Measurements from ENCODE around the gene TMEM145.

TMEM145 gene

GRCh38 chr19:42275103-42275502 is 38.0 kb upstream of the TMEM145 start:
- DNase-seq (ENCODE audit: extremely low read depth, low read depth) = no peak
- TF ChIP-seq, protein P1, sequence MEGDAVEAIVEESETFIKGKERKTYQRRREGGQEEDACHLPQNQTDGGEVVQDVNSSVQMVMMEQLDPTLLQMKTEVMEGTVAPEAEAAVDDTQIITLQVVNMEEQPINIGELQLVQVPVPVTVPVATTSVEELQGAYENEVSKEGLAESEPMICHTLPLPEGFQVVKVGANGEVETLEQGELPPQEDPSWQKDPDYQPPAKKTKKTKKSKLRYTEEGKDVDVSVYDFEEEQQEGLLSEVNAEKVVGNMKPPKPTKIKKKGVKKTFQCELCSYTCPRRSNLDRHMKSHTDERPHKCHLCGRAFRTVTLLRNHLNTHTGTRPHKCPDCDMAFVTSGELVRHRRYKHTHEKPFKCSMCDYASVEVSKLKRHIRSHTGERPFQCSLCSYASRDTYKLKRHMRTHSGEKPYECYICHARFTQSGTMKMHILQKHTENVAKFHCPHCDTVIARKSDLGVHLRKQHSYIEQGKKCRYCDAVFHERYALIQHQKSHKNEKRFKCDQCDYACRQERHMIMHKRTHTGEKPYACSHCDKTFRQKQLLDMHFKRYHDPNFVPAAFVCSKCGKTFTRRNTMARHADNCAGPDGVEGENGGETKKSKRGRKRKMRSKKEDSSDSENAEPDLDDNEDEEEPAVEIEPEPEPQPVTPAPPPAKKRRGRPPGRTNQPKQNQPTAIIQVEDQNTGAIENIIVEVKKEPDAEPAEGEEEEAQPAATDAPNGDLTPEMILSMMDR (IDR thresholded peaks at IDR 0.05; ENCODE audit: low read depth, low read length) = no peak

GRCh38 chr19:42275517-42275916 is 37.6 kb upstream of the TMEM145 start:
- TF ChIP-seq, protein P1 (IDR thresholded peaks at IDR 0.05; ENCODE audit: low read depth, low read length) = no peak

DNA sequence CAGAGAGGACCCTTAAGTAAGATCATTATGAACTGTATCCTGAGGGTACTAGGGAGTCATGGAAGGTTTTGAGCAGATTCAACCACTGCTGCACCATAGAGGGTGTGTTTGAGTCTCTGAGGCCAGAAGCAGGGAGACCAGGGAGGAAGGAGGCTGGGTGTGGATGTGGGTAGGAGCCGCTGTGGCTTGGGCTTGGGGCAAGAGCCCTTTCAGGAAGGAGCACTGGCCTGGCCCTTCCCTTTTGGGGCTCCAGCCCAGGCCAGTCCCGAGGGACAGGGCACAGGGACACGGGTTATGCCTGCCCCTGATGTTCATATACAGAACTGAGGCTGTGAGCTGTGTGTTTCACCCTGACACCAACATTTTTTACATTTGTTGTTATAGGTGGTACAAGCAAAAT is 36.8 kb upstream of the TMEM145 start:
- TF ChIP-seq, protein P1 (IDR thresholded peaks at IDR 0.05; ENCODE audit: low read depth, low read length) = no peak
- DNase-seq (ENCODE audit: extremely low read depth, low read depth) = no peak

More at GRCh38 chr19:42275517-42275916, 37.6 kb upstream of the TMEM145 start:
- DNase-seq (ENCODE audit: extremely low read depth, low read depth) = no peak

DNA sequence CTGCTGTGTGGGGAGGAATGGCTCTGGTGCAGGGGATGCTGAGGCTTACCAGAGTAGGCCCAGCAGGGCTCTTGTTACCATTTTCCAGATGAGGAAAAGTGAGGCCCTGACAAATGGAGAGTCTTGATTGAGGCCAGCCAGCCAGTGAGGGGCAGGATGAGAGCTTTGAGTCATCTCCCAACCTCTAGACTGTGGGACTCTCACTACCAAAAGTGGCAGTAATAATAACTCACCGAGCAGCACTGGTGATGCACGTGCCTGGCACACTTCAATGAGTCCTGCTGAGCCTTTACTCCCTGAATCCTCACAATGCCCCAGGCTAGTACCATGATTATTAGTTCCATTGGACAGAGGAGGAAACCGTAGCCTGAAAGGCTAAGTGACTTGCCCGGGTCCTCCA is 36.3 kb upstream of the TMEM145 start:
- TF ChIP-seq, protein P1 (IDR thresholded peaks at IDR 0.05; ENCODE audit: low read depth, low read length) = no peak

GRCh38 chr19:42277821-42278451 is 35.2 kb upstream of the TMEM145 start:
- DNase-seq (ENCODE audit: extremely low read depth, low read depth) = no peak
- TF ChIP-seq, protein P1 (IDR thresholded peaks at IDR 0.05; ENCODE audit: low read depth, low read length) = no peak

More for the DNA sequence above, 36.3 kb upstream of the TMEM145 start:
- no peak for DNase-seq (ENCODE audit: extremely low read depth, low read depth)

DNA sequence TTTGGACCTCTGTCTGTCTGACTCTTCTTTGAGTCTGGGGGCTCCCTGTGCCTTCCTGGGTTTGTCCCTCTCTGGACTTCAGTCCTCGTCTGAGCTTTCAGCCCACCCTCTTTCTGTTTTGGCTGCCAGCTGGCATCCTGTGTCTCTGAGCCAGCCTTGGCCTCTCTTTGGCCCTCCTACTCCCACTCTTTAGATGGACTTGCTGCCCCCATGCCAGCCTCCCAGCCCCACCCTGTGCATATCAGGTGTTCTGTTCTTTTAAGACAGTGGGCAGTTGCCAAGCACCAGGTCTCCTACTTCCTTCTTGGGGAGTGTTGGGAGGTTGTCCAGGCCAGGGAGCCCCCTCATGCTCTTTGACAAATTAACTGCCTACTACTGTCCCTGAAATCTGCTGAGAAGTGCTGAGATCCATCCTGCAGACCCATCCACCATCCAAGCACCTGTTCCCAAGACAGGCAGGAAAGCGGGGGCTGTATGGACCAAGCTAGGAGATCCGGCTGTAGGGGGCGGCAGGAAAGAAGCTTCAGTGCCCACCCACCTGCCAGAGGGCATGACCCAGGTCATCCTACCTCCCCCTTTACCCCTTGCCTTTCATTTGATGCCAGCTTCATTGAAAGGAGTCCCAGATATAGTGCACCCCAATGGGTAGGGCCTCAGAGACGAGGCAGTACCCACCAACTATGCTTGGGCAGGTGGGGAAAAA is 34.5 kb upstream of the TMEM145 start:
- no peak for DNase-seq (ENCODE audit: extremely low read depth, low read depth)
- TF ChIP-seq, protein P1 (IDR thresholded peaks at IDR 0.05; ENCODE audit: low read depth, low read length) = no peak

DNA sequence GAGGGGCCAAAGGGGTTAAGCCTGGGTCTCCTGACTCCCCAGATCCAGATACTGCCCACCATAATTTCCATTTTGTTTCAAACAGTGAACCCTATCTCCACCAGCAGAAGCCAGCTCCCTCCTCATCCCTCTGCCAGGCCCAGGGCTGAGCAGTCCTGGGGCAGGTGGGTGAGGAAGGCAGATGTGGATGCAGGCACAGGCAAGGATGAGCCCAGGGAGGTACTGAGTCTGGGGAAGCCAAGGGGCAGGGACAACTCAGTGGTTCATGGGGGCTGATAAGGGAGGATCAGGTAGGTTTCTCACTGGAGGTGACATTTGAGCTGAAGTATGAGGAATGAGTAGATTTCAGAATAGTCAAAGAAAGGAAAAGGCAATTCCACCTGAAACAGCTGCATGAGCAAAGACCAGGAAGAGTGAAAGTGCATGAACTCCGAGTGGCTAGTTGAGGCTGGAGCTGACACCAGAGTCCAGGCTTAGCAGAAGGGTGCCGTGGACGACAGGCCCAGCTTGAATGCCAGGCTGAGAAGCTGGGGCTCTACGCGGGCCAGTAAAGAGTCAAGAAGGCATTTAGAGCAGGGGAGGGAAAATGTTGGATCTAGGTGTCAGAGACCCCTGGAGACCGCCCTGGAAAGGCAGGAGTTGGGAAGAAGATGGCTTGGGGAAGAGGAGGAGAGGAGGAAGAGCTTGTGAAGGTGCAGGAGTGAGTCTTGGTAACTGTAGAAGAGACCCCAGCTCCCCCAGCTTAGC is 33.8 kb upstream of the TMEM145 start:
- TF ChIP-seq, protein P1 (IDR thresholded peaks at IDR 0.05; ENCODE audit: low read depth, low read length) = no peak
- DNase-seq (ENCODE audit: extremely low read depth, low read depth) = no peak

Measured in AG09319 (cell line).